Renal cortical epithelial cell (primary cell): ENCODE results near the gene ARHGAP26. TPM values are rescaled to one million over a fixed set of nuclear protein-coding genes. Genes with fewer than 3 reads are reported as not detected.

Source experiments
- DNase-seq: peaks from one replicate; pipeline ENCODE4 v3.0.0-alpha.2; 2011; ENCODE audit warnings: low read depth
- total RNA-seq: library from RNA; depleted of rRNA; stranded (reverse); fragments of >200 nt; gene quantifications from 2 replicates; pipeline ENCODE4 v1.2.3, GENCODE V29; 2014

The ARHGAP26 gene
- total RNA-seq, 1 donor from 2014 or later: 10.4 TPM

DNA sequence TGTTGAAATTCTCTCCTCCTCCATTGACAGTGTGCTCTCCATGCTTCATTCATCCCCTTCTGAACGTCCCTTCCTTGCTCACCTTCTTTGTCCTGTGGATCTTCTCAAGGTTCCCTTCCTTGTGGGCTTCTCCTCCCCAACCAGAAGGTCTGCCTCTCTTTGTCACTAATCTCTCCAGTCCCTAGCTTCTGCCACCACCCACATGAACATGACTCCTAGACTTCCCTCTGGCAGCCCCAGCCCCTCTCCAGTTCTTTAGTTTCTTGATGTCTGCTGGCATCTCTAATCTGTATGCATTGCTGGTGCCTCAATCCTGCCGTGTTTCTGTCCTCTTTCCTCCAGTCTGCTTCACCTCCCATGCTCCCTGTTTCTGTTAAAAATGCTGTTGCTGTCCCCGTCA is 79.3 kb downstream of the ARHGAP26 start:
- no peak for DNase-seq

DNA sequence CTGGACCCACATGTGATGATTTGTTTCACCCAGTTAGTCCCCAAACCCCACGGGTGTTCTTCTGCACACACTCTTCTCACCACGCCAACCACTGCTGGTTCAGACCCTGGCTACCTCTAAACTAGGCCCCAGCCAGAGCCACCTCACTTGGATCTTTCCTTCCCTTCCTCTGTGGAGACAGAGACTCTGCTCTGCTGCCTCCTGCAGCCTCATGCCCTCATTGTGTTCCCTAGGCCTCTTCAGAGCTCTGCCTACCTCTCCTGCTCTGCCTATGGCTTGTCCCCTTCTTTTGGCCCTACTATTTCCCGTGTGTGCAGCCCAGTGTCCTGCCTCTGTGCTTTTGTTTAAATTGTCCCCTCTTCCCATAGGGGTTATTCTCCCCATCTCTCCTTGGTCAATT is 79.7 kb downstream of the ARHGAP26 start:
- DNase-seq: no peak

DNA sequence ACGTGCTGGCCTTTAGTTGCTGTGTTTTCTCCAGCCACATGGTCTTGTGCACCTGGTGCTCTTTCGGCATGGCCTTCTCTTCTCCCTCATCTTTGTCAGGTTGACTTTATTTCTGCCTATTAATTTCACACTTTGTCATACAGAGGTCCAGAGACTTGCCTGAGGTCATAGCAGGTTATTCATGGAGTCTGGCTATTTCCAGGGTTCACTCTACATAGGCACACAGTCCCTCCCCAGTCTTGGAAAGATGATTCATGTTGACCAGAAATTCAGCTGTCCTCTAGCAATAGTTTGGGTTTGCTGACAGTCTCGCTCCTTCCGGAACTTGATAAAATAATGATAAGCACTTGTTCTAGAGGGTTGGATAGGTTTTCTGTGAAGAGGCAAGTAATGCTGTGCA is 81.6 kb downstream of the ARHGAP26 start:
- DNase-seq: no peak

DNA sequence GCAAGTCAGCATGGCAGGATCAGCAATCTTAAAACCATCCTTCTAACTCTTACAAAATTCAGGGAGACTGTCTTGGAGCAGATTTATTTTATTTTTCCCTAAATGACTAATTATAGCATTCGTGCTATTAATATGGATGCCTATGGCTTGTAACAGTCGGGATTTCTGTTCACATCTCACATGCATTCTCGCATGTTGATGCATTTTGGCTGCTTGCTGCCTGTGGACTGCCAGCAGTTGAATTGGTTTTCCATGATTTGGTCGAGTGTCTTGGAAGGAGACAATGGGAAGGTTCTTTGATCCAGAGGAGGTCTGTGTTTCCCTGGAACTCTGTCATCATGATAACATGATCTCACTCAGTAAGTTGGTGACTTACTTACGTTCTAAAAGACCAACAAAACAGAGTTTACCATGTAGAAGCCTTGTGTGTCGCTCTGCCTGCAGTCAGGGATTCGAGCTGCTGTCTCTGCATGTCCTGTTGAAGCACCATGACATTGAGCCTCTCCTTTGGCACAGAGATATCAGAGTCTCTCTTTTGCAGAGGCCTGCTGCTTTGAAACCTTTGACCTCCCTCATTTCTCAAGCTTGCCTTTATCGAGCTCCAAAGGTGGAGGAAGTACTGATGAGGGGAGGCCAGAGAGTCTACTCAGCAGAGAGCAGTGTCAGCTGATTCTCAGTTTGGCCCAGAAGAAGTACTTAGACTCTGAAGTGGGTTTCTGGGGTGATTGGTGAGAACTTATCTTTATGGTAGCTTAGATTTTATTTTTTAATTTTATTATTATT is 82.4 kb downstream of the ARHGAP26 start:
- DNase-seq: no peak

DNA sequence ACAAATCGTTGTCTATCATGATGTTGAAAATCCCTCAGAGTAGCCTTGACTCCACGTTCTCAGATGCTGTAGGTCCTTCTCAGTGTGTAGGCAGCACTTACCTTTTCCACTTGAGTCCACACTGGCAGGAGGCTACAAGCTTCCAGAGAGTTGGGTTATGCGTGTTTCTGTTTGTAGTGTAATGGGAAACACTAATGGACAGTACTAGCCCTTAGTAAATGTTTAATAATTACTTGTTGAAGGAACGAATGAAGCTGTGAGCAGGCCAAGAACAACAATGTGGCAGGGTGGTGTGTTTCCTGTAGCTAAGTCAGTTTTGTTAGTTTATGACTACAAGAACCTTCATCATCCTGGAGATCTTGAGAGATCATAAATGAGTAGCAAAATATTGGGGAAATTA is 83.5 kb downstream of the ARHGAP26 start:
- DNase-seq: peak; percentile 87

DNA sequence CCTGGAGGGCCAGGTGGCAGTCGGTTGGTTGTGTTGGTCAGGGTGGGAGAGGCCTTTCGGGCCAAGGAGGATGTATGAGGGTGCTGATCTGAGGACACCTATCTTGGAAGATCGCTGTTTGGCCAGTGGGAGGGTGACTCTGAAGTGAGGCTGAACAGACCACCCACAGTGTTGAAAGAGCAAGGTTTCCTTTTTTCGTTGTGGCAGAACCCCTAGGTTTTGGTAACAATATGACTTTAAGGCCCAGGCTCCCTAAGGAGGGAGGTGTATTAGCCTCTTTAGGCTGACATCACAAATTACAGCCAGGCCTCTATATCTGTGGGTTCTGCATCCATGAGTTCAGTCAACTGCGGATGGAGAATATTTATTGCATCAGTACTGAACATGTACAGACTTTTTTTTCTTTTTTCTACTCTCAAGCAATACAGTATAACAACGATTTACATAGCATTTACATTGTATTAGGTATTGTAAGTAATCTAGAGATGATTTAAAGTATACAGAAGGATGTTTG is 86.1 kb downstream of the ARHGAP26 start:
- DNase-seq: no peak

DNA sequence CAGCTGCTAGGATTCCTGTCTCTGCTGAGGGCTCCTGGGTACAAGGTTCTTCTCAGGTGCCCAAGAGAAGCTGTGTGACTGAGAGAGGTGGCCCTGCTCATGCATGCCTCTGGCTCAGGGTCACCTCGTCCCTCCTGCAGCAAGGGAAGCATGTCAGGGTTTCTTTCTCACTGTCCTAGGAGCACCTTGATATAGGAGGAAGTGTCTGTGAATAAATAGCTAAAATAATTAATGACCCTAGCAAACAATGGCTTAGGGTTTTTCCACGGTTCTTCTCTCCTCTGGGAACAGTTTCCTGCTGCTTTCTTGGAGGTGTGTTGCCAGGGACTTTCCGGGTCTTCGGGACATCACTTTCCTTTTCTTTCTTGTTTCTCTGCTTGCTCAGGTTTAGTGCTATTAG is 87.2 kb downstream of the ARHGAP26 start:
- DNase-seq: peak; percentile 91

DNA sequence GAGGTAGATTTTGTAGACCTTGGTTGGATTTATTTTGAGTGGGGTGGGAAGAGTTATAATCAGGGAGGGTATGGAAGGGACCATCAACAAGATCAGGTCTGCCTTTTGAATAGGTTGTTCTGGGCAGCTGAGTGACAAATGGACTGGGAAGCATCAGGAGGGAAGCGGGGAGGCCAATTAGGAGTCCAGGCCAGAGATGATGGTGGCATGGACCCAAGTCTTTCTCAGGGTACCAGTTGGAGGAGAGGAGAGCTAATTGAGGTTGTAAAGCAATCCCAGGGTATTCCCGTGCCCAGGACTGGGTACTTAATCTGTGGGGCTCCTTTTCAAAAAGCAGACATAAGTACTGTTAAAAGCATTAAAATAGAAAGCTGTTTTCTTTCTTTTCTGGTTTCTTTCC is 88.9 kb downstream of the ARHGAP26 start:
- DNase-seq: no peak

DNA sequence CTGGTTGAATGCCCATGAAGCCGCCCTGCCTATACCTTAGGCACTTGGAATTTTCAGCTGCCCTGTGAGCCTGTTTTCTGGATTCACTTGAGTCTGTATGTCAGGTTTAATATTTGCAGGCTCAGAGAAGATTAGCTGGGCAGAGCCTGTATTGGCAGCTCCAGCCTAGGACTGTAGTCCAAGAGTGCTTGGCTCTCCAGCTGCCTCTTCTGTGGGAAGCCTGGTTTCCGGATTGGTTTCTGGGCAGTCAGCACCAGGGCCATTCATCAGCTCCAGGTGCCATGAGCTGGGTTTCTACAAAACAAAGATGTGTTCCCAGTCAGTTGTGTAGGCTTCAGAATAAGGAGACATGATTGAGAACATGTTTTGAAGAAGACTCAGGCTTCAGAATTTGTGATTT is 90.1 kb downstream of the ARHGAP26 start:
- DNase-seq: no peak

DNA sequence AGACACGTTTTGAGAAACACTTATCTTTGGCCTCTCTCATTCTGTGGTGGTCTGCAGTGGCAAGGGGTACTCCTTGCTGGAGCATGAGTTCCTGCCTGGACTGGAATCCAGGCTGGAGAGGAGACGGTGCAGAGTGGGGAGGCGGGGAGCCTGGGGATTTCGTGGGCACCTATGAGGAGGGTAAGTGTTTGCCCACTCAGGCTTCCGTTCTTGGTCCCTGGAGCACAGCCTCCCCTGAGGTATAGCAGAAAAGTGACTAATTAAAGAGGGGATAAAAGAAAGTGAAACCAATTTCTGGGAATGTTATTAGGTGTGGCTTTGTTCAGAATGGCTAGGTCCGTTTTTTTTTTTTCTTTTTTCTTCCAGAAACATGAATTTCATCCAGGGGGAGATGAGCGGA is 90.8 kb downstream of the ARHGAP26 start:
- peak; percentile 62 for DNase-seq

DNA sequence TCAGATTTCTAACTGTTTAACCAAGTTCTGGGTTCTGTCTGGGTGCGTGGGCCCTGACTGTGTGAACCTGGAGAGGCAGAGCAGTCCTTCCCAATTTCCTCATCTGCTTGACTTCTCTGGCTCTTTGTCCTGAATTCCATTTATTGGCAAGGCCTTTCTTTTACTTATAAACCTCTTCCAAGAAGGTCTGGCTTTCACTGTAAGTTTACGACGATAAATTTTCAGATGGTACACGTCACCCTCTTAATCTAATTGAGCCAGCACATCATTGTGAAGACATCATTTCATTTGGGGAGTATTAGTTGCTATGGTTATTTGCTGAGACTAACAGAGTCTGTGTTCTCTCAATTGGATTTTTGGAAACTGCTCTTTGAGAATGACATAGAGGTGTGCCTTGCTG is 92.4 kb downstream of the ARHGAP26 start:
- DNase-seq: no peak

DNA sequence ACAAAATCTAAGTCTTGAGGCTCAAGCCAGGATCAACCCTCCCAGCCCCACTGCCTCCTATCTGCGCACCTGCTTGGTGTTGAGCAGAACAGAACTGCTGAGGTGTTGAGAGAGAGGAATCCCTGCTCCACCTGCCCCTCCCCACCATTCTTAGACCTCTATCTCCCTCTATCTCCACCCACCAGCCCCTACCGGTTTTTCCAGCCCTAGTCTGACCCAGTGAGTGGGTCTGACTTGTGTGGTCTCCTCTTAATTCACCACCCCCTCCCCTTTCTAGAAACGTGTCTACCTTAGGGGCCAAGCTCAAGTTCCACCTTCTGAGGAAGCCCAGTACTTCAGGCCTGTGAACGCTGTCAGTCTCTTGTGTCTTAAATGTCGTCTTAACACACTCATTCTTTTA is 93.7 kb downstream of the ARHGAP26 start:
- DNase-seq: no peak

DNA sequence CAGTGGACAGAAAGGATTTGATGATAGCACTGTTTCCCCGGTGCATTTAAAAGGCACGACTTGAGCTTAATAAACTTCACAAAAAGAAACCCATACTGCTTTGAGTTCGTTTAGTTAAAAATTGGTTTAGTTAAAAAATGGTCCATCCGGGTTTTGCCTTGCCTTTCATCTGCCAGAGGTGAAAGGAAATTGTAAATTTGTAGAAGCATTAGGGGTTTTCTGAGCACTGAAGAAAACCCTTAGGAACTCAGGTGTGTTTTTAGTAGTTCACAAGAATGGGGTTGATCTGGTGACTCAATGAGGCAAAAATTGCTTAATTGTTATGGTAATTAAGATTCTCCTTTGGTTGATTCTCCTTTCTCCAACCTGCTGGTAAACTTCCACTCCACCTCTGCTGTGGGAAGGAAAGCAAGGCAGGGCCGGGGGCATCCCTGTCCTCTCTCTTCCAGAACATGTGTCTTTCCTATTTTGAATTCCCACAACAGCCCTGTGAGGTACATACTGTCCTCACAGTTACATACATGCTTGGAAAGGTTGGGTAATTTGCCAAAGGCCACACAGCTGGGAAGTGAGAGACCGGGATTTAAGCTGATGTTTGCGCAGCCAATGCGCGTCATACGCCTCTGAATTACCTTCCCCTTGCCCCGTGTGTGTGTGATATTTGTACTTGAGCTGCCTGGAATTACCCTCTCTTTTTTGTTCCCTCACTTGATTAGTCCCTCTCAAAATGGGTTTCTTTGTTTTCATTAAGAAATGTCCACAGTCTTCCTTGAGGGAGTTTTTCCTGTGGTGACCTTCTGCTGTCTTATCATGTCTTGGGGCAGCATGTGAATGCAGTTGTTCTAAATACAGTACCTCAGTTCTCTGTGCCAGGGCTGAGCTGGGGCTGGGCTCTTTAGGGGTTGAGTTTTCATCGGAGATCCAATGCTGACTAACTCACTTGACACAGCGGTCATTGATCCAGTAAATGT is 94.4 kb downstream of the ARHGAP26 start:
- DNase-seq: no peak

DNA sequence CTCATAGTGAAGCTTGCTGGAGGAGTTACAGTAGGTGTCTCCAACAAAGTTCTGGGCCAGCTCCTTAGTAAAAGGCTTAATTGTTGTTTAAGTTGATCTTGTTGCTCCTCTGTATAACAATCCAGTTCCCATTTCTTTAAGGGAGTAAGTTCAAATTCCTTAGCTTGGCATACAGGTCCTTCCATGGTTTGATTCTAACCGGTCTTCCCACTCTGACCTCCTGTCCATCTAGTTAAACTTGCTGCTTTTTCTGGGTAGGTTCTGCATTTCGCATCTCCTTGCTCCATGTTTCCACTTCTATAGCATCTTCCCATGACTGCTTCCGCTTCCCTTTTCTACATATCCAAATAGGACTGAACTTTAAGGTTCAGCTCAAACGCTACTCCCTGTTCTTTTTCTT is 95.5 kb downstream of the ARHGAP26 start:
- no peak for DNase-seq

DNA sequence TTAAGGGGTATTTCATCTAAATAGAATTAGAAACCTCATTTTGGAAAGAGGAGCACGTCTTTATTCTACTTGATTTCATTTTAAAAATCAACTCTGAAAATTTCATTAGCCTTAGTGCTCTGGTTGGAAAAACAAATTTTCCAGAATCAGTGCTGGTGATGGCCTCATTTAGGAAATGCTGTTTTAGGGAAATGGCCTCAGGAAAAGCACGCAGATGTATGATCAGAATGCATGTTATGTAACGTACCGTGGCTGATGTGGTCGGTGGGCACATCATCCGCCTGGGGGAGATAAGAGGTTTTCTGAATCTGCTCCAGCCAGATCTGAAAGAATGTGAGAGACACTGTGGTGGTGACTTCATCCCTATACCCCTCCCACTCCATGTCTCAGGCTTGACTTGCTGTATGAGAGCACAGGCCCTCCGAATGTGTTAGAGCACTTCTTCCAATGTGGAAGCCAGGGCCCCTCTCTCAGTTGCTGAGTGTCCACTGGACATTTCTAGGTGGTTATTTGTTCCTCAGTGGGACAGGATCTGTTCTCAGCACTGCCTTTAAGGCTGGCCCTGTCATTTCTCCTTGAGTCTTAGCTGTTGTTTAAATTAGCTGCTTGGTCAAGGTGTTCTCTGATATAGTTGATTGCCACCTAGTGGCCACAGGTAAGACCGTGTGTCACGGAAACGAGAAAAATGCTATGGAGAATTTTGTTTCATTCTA is 96.5 kb downstream of the ARHGAP26 start:
- DNase-seq: peak; percentile 81

DNA sequence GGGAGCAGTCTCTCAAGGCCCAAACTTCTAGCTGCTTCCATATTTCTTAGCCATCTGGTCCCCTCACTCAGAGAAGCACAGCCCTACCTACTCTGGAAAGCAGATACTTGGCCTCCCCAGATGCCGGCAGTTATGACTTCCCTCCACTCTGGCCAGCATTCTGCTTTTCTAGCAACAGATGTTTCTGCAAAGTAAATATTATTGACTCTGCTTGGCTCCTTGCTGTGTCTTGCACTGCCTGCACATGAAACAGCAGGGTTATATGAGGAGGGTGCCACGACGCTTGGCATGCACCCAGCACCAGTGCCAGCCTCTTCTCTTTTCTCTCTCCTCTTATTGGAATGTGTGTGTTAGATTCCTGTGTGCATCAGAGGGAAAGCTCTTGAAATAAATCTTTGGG is 99.7 kb downstream of the ARHGAP26 start:
- DNase-seq: peak; percentile 40

DNA sequence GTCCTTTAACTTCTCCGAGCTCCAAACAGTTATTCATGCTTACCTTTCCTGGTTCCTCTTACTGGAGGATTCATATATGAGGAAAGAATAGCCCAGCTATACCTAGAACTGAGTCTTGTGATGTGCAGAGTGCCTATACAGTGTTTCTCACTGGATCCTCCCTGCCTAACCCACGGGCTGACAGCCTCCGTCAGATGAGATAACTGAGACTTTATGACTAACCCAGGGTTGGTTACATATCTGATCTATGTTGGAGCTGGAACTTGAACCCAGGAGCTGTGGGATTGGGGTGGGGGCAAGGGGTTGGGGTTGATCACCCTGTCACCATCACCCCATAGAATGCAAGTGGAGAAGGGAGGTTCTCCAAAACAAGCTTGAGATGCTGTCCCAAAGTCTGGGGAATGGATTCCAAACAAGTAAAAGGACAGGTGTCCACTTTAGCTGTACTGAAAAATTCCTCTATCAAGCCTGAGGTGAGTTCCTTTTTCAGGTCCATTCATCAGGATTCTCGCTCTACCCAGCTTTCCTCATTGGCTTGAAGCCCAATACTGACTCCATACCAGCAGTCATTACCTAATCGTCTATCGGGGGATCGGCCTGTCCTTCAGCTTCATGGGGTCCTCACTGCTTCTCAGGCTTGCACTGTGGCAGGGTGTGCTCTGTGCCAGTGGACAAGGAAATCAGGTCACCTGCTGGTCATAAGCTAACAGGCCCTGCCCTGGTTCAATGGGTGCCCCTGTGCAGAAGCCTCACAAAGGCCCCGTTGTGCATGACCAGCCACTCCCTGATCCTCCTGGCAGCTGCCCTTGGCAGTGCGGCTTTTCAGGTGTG is 100.6 kb downstream of the ARHGAP26 start:
- DNase-seq: no peak

DNA sequence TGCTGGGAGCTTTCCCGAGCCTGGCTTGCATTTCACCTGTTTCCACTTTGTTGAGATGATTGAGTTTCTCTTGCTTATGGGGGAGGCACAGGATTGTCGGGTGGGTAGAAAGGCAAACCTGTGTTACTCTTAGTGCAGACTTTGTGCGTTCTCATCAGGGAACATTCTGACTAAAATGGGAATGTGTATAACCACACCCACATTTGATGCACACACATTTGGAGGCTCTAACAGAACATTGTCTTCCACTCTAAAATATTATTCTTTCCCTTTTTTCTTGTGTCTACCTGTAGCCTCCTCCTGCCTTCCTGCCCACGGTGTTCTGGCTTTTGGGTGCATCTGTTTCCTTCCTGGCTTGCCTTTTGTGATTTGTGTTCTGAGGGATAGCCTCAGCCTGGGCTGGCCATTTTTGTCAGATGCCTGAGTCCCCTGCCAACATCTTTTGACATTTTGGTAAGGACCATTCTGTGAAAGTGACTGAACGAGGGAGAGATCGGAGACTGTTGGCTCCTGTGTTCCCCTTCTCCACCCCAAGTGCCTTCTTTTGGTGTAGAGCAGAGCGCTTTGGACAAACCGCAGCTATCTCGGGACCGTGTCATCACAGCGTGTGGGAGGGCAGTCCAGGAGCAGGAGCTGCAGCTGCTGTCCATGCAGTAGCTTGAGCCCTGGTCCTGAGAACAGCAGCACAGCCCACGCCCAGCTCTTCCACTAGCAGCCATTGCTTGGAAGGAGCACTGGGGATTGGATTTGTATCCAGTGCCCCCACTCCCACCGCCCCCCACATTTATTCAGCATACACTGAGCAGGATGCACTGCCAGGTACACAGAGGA is 101.4 kb downstream of the ARHGAP26 start:
- DNase-seq: no peak

DNA sequence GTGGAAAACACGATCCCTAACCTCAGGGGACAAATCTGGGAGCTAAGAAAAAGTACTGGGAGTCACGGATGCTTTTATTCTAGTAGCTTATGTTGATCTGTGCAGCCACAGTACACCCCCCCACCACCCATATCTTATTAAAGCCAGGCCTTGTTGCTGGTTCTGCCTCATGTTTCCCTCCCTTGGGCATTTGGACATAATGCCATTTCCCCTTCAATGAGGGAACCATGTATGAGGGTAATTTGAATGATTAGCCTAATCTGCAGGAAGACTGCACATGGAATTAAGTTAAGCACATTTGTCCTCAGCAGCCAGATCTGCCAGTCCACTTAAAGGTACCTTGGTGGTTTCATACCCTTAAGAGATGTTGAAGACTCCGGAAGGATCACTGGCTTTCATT is 102.0 kb downstream of the ARHGAP26 start:
- DNase-seq: no peak

DNA sequence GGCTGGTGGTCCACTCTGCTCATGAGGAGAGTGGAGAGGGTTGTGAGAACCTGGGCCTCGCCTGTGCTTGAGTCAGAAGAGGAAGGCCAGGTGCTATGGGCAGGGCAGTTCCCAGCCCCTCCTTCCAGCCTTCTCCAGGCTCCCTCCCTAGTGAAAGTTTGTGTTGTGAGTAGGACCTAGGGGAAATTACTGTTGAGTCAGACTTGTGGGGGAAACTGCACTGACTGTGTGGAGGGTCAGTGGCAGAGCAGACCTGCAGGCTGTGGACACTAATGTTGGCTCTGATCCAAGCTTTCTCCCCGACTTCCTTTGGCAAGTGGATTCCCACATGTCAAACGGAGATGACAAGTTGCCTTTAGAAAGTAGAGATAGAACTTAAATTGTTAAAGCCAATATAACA is 102.6 kb downstream of the ARHGAP26 start:
- peak; percentile 94 for DNase-seq
